Cerebellar nuclear complex (tissue), 1 donor: ENCODE data around the gene PALB2.
A peak's percentile ranks its signal among the peaks of the same experiment; 100 is the strongest.
"Not testable (repeated sequence)": the region's sequence is repeated elsewhere in the genome, so short reads cannot be mapped to it uniquely, and the experiment has no call there.

Source experiments
- DNase-seq, 2 experiments: peaks; one replicate each; lab custom pipeline; 2025; lab: John Stamatoyannopoulos, UW

Gene PALB2

DNA sequence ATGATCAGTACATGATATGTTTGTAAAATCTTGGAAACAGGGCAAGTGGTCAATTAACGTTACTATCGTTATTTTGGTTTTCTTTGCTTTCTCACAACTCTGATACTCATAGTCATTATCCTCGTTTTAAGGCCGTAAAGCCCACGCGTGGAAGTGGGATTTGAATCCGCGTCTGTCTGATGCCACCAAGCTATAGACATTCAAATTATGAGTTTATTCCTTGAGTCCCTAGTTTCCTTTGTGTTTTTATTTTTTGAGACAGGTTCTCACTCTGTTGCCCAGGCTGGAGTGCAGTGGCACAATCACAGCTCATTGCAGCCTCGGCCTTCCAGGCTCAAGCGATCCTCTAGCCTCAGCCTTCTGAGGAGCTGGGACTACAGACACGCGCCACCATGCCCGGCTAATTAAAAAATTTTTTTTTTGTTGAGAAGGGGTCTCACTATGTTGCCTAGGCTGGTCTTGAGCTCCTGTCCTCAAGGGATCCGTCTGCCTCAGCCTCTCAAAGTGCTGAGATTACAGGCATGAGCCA is 1.2 kb upstream of the PALB2 start:
- DNase-seq = no peak

GRCh38 chr16:23640615-23640930 is 537 bp downstream of the PALB2 start:
- DNase-seq = no peak

GRCh38 chr16:23635958-23636357 is 5.2 kb downstream of the PALB2 start:
- no peak for DNase-seq

GRCh38 chr16:23634461-23635036 is 6.6 kb downstream of the PALB2 start:
- DNase-seq = no peak

DNA sequence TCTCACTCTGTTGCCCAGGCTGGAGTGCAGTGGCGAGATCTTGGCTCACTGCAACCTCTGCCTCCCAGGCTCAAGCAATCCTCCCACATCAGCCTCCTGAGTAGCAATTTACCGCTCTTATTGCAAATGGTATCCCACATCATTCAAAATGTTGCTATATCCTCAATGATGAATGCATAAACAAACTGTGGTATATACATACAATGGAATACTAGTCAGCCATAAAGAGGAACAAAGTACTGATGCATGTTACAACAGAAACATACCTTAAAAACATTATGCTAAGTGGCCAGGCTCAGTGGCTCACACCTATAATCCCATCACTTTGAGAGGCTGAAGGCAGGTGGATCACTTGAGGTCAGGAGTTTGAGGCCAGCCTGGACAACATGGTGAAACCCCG is 9.2 kb downstream of the PALB2 start:
- not testable (repeated sequence) for DNase-seq

DNA sequence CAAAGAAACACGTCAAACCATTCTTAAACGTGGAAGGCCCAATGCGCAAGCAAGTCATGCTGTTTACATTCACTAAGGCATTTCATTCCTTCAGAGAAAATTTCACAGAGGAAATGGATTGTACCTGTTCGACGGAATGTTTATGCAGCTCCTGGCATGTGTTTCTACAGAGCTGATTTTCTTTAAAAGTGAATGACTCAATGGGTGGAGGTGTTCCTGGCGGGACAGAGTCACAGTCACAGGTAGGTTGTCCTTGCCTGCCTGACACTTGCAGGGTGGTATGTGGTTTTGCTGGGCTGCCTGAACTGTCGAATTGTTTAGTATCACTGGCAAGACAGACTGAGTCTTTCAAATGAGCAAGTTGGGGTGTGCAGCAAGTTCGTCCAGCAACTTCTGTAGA is 11.6 kb downstream of the PALB2 start:
- no peak for DNase-seq

DNA sequence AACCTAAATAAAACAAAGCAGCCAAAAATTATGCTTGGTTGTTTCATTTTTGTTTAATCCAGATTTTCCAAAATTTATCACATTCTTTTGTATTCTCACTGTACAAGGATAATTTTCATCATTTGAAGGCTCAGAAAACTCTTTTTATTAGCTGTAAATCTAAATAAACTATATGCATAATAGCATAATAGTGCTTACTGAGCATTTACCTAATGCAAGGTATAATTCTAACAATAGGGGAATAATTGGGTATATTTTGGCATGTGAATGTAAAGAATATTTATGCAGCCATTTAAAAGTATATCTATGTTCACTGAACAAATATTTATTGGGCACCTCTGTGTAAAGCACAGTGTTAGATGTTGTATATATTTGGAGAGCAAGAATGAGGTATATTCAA is 17.0 kb downstream of the PALB2 start:
- no peak for DNase-seq

GRCh38 chr16:23615805-23616204 is 25.3 kb downstream of the PALB2 start:
- no peak for DNase-seq

GRCh38 chr16:23611936-23612335 is 29.2 kb downstream of the PALB2 start:
- no peak for DNase-seq

DNA sequence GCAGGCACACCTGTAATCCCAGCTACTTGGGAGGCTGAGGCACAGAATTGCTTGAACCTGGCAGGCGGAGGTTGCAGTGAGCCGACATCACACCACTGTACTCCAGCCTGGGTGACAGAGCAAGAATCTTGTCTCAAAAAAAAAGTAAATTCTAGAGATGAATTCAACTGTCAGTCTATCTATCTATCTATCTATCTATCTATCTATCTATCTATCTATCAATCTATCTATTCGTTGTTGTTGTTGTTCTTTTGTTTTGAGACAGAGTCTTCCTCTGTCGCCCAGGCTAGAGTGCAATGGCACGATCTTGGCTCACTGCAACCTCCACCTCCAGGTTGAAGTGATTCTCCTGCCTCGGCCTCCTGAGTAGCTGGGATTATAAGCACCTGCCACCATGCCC is 30.2 kb downstream of the PALB2 start:
- DNase-seq = not testable (repeated sequence)

DNA sequence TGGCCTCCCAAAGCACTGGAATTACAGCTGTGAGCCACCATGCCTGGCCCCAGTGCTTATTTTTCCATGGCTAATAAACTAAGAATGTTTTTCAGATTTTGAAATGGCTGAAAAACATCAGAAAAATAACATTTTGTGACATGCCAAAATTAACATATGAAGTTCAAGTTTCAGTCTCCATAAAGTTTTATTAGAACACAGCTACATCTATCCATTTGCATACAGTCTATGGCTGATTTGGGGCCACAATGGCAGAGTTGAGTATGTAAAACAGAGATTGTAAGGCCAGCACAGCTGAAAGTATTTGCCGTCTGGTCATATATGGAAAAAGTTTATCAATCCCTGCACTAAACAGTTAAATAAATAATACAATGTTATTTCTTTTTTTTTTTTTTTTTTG is 31.2 kb downstream of the PALB2 start:
- no peak for DNase-seq

DNA sequence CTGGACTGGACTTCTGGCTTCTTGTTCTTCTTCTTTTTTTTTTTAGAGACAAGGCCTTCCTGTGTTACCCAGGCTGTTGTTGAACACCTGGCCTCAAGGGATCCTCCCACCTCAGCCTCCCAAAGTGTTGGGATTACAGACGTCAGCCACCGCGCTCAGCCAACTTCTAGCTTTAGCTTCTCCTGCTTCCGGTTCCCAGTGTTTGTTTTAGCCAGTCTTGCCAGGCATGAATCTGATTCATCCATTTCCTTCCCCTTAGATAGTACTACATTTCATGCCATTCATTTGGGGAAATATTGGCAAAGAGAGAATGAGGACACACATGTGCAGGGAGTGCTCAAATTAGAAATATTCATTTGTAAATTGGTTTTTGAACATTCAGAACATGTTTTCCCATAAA is 32.9 kb downstream of the PALB2 start:
- no peak for DNase-seq

DNA sequence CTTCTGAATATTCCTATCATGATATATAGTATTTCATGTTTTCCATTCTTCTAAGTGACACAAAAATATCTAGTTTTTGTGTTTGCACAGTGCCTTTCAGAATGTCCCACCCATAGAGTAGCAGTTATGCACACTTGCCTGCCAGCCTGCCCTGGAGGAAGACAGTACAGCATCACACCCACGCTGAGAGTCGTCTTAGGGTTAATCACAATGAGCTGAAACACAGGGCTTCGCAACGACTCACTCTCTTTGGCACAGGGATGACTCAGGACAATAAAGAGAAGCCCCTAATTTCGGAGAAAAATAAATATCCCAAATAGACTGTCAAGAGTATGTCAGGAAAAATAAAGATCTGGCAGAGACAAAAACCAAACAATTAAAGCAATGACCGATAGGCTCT is 33.4 kb downstream of the PALB2 start:
- no peak for DNase-seq

GRCh38 chr16:23597003-23597756 is 43.9 kb downstream of the PALB2 start:
- no peak for DNase-seq

DNA sequence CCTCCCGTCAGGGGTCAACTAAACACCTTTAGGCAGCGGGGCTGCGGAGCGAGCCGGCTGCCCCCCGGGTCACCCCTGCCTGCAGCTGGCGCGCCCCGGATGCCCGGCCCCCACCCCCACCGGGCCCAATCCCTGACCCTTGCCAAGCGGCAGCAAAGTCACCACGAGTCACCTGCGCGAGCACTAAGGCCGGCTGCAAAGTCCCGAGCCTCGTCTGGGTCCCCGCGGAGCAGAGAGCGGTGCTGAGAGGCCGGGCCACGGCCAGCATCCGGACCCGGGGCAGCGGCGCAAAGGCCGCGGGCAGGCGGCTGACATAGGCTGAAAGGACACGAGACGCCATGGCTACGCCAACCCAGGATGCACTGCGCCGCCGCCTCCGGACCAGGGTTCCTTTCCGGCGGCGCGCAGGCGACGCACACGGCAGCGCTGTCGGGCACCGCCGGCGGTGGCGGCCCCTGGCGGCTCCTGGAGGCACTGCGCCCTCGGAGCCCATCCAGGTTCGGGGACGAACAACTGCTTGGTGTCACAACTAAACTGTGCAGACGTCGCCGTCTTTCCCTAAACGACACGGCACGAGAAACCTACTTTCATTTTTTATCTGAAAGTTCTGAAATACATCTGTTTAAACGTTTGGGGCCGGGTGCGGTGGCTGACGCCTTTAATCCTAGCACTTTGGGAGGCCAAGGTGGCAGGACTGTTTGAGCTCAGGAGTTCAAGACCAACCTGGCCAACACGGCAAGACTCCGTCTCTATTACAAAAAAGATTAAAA is 45.0 kb downstream of the PALB2 start, which contains the start of gene NDUFAB1:
TSS of gene NDUFAB1 (minus strand) at position 366 of the 770 bp plus-strand sequence. CDS start at position 340, 26 bp downstream.
- peak in 1 of 2 experiments; percentile 37 for DNase-seq

DNA sequence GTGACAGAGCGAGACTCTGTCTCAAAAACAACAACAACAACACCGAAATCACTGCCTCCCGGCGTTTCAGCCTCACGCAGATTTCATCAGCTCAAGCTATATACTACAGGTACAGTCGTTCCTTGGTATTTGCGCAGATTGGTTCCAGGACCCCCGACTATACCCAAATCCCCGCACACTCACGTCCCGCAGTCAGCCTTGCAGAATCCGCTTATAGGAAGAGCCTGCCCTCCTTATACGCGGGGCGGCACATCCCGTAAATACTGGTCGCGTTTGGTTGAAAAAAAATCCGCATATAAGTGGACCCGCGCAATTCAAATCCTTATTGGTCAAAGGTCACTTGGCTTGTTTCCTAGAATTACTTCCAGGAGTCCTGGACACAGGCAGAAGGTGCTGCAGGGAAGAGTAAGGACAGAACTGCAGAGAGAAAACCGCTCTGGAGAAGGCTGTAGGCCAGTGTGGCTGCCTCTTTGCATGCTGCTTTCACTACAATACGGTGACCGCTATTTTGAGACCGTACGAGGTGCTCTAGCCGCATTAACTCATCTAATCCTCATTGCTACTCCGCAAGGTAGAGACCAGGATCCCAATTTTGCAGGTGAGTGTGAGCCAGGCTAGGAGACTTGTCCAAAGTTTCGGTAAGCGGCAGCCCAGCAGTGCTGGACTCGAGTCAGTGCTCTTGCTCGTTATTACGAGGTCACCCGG is 45.7 kb downstream of the PALB2 start:
- DNase-seq = no peak

- no peak for DNase-seq
These were observed 46.9 kb downstream of the PALB2 start for GRCh38 chr16:23594186-23594585.

DNA sequence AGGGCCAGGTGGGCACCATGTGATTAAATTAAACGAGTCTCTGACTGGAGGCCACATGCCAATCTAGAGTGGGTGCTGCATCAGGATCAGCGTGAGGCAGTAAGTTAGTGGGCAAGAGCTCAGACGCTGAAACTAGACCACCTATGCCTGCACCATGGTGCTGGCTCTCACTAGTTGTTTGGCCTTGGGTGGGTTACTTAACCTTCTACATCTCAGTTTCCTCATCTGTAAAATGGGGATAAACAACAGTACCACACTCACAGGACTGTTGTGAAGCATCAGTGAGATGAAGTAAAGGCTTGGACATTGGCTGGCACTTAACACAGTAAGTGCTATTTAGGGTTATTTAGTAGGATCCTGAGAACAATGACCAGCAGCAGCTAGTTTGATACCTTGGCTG is 50.9 kb downstream of the PALB2 start:
- no peak for DNase-seq

- DNase-seq = no peak
These were observed 53.4 kb downstream of the PALB2 start for GRCh38 chr16:23587726-23588125.

GRCh38 chr16:23584186-23585076 is 56.7 kb downstream of the PALB2 start:
- DNase-seq = no peak

- DNase-seq = not testable (repeated sequence)
These were observed 57.8 kb downstream of the PALB2 start for GRCh38 chr16:23583271-23583670.
